ENCODE measurements around the gene GRIK4.

GRCh38 chr11:120707098-120707497 is 195.6 kb downstream of the GRIK4 start:
- no peak for TF ChIP-seq EZH2 (IDR thresholded peaks at IDR 0.05; ENCODE audit: low read length, unreplicated experiment)
- no peak for TF ChIP-seq CTCF (conservative IDR thresholded peaks at IDR 0.05; ENCODE audit: low read depth, low read length)

All from PC-3 (cell line).